ENCODE data around the gene NELL1.

The NELL1 gene

GRCh38 chr11:20739577-20739976 is 70.2 kb downstream of the NELL1 start:
- no peak overlapping the region for H3K27ac ChIP-seq (ENCODE audit: low read depth, low read length)
- H3K27me3 ChIP-seq (ENCODE audit: control insufficient read depth, insufficient read depth, low read length), result no peaks in the 10 kb centered on the region
- H3K9ac ChIP-seq (ENCODE audit: low read length), result no peak overlapping the region
- H3K4me3 ChIP-seq (ENCODE audit: low read length), result no peak overlapping the region
- H3K36me3 ChIP-seq (ENCODE audit: control insufficient read depth, insufficient read depth, low read length), result no peaks in the 10 kb centered on the region
- H3K4me1 ChIP-seq (ENCODE audit: control insufficient read depth, insufficient read depth, low read length), result no peaks in the 10 kb centered on the region

DNA sequence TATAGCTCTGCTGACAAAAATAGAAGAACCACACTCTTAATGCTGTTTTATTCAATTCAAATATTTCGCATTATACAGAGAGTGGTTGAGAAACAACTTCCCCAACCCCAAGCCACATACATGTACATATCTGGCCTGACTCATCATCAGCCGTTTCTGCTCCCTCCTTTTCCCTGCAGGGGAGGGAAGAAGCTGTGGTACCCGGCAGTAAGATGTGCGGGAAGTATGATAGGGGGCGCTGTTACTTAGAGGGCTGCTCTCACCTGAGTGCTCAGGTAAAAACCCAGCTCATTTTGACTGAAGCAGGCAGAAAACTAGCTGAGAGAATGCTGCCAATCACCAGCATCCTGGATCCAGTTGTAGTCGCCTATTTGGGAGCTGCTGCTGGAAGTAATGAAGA is 85.5 kb downstream of the NELL1 start:
- Histone ChIP-seq H3K27me3 (ENCODE audit: control insufficient read depth, insufficient read depth, low read length) (no peaks in the 10 kb centered on the region), H3K36me3 (ENCODE audit: control insufficient read depth, insufficient read depth, low read length) (no peaks in the 10 kb centered on the region), H3K4me1 (ENCODE audit: control insufficient read depth, insufficient read depth, low read length) (no peaks in the 10 kb centered on the region), H3K4me3 (ENCODE audit: low read length) (no peak overlapping the region), H3K9ac (ENCODE audit: low read length) (no peak overlapping the region), H3K27ac (ENCODE audit: low read depth, low read length) (no peak overlapping the region)

GRCh38 chr11:20759541-20759940 is 90.2 kb downstream of the NELL1 start:
- Histone ChIP-seq H3K4me3 (ENCODE audit: low read length) (no peak overlapping the region), H3K4me1 (ENCODE audit: control insufficient read depth, insufficient read depth, low read length) (no peaks in the 10 kb centered on the region), H3K27ac (ENCODE audit: low read depth, low read length) (no peak overlapping the region), H3K9ac (ENCODE audit: low read length) (no peak overlapping the region), H3K36me3 (ENCODE audit: control insufficient read depth, insufficient read depth, low read length) (no peaks in the 10 kb centered on the region), H3K27me3 (ENCODE audit: control insufficient read depth, insufficient read depth, low read length) (no peaks in the 10 kb centered on the region)

- H3K36me3 ChIP-seq (ENCODE audit: control insufficient read depth, insufficient read depth, low read length), result no peaks in the 10 kb centered on the region
- no peak overlapping the region for H3K27ac ChIP-seq (ENCODE audit: low read depth, low read length)
- no peak overlapping the region for H3K9ac ChIP-seq (ENCODE audit: low read length)
- no peaks in the 10 kb centered on the region for H3K27me3 ChIP-seq (ENCODE audit: control insufficient read depth, insufficient read depth, low read length)
- H3K4me3 ChIP-seq (ENCODE audit: low read length), result no peak overlapping the region
- H3K4me1 ChIP-seq (ENCODE audit: control insufficient read depth, insufficient read depth, low read length), result no peaks in the 10 kb centered on the region
Measured at GRCh38 chr11:20760811-20761210, 91.4 kb downstream of the NELL1 start.

DNA sequence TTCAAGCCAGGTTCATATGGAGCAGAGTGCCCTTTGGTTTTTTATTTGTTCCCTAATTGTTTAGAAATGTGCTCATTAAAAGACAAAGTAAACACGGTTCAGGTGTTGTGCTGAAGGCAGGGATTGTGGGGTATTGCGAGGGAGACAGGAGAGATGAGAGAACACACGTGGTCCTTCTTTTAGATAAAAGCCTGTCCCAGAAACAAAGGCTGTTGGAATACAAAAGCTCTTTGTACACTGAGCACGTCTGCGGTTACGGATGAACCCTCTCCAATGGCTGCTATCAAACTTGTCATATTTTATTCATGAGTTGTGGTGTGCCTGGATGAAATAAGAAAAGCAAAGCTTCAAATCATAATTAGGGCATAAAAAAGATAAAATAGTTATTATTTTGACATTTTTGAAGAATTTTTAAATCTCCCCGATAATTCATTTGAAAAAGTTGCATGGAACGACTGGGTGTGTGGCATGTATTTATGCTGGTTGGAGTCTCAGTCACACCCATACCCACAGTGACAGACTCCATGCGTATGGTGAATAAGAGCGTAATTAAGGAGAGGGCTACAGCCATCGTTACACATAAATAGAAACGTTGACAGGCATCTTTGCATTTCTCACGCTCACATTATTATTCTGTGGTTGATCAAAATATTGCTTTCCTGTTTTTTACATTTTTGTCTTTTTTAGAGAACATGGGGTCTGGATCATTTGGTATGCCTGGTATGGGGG is 92.9 kb downstream of the NELL1 start:
- H3K9ac ChIP-seq (ENCODE audit: low read length), result no peak overlapping the region
- H3K4me3 ChIP-seq (ENCODE audit: low read length), result no peak overlapping the region
- no peak overlapping the region for H3K27ac ChIP-seq (ENCODE audit: low read depth, low read length)
- no peaks in the 10 kb centered on the region for H3K27me3 ChIP-seq (ENCODE audit: control insufficient read depth, insufficient read depth, low read length)
- H3K4me1 ChIP-seq (ENCODE audit: control insufficient read depth, insufficient read depth, low read length), result no peaks in the 10 kb centered on the region
- no peaks in the 10 kb centered on the region for H3K36me3 ChIP-seq (ENCODE audit: control insufficient read depth, insufficient read depth, low read length)

DNA sequence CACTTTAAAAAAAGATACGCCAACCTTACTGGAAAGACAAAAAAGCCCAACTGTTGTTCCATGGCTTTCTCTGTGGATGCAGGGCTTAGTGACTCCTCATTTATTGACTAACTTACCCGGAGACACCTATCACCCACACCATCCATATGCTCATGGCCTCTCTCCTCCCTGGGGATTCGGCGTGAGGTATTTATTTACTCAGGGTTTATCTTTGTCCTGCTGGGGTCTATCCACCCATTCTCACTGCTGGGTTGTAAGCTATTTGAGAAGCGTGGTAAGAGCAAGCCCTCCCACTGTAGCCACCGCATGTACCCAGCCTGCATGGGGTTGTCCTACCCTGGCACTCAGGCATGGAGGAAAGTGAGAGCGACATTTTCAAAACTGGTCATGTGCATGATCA is 93.6 kb downstream of the NELL1 start:
- no peaks in the 10 kb centered on the region for H3K36me3 ChIP-seq (ENCODE audit: control insufficient read depth, insufficient read depth, low read length)
- no peaks in the 10 kb centered on the region for H3K27me3 ChIP-seq (ENCODE audit: control insufficient read depth, insufficient read depth, low read length)
- H3K27ac ChIP-seq (ENCODE audit: low read depth, low read length), result no peak overlapping the region
- H3K4me3 ChIP-seq (ENCODE audit: low read length), result no peak overlapping the region
- no peaks in the 10 kb centered on the region for H3K4me1 ChIP-seq (ENCODE audit: control insufficient read depth, insufficient read depth, low read length)
- no peak overlapping the region for H3K9ac ChIP-seq (ENCODE audit: low read length)

DNA sequence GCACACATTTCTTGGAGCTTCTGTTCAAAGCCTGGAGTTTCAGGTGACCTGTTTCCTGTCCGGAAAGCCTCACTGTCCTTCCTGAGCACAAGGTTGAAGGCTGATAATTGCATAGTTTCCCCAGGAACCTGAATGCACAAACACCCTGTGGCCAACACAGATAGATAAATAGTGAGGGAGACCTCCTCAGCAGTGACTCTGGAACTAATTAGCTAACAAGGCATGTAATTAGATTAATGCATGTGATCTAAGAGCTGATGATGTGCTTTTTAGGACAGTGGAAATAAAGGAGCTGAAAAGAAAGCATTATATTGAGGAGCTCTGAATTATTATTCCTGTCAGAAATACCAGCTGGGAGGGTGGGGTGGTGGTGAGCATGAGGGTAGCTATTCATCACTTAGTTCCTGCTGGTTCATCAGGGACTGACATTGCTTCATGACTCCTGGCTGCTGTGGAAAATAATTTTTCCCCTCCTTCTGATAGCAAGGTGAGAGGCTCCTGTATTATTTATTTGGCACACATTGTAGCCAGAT is 101.1 kb downstream of the NELL1 start:
- no peak overlapping the region for H3K9ac ChIP-seq (ENCODE audit: low read length)
- no peak overlapping the region for H3K4me3 ChIP-seq (ENCODE audit: low read length)
- H3K27ac ChIP-seq (ENCODE audit: low read depth, low read length), result no peak overlapping the region
- no peaks in the 10 kb centered on the region for H3K36me3 ChIP-seq (ENCODE audit: control insufficient read depth, insufficient read depth, low read length)
- H3K4me1 ChIP-seq (ENCODE audit: control insufficient read depth, insufficient read depth, low read length), result no peaks in the 10 kb centered on the region
- H3K27me3 ChIP-seq (ENCODE audit: control insufficient read depth, insufficient read depth, low read length), result no peaks in the 10 kb centered on the region

DNA sequence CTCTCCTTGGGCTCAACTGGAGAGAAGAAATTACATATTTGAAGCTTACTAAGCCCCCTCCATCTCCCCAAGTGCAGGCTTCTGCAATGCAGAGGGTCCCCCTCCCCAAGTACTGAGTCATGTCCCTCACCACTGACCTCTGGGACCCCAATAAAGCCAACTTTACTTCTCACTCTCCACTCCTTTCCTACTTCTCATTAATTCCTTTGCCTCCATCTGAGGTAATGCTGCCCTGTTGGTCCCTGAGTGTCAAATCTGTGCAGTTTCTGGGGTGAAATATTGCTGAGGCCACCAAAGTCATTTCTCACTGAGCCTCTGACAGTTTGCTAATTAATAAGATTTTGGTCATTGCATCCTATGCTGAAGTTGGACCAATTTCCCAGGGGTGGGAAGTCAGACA is 101.6 kb downstream of the NELL1 start:
- Histone ChIP-seq H3K27me3 (ENCODE audit: control insufficient read depth, insufficient read depth, low read length) (no peaks in the 10 kb centered on the region), H3K4me3 (ENCODE audit: low read length) (no peak overlapping the region), H3K9ac (ENCODE audit: low read length) (no peak overlapping the region), H3K4me1 (ENCODE audit: control insufficient read depth, insufficient read depth, low read length) (no peaks in the 10 kb centered on the region), H3K27ac (ENCODE audit: low read depth, low read length) (no peak overlapping the region), H3K36me3 (ENCODE audit: control insufficient read depth, insufficient read depth, low read length) (no peaks in the 10 kb centered on the region)

- no peaks in the 10 kb centered on the region for H3K4me1 ChIP-seq (ENCODE audit: control insufficient read depth, insufficient read depth, low read length)
Measured at GRCh38 chr11:20771681-20772080, 102.3 kb downstream of the NELL1 start.

GRCh38 chr11:20775331-20775730 is 105.9 kb downstream of the NELL1 start:
- no peak overlapping the region for H3K27ac ChIP-seq (ENCODE audit: low read depth, low read length)
- no peaks in the 10 kb centered on the region for H3K27me3 ChIP-seq (ENCODE audit: control insufficient read depth, insufficient read depth, low read length)
- no peaks in the 10 kb centered on the region for H3K4me1 ChIP-seq (ENCODE audit: control insufficient read depth, insufficient read depth, low read length)
- no peaks in the 10 kb centered on the region for H3K36me3 ChIP-seq (ENCODE audit: control insufficient read depth, insufficient read depth, low read length)
- no peak overlapping the region for H3K4me3 ChIP-seq (ENCODE audit: low read length)
- H3K9ac ChIP-seq (ENCODE audit: low read length), result no peak overlapping the region

More at GRCh38 chr11:20771681-20772080, 102.3 kb downstream of the NELL1 start:
- no peak overlapping the region for H3K9ac ChIP-seq (ENCODE audit: low read length)
- H3K4me3 ChIP-seq (ENCODE audit: low read length), result no peak overlapping the region
- no peaks in the 10 kb centered on the region for H3K36me3 ChIP-seq (ENCODE audit: control insufficient read depth, insufficient read depth, low read length)
- no peaks in the 10 kb centered on the region for H3K27me3 ChIP-seq (ENCODE audit: control insufficient read depth, insufficient read depth, low read length)
- no peak overlapping the region for H3K27ac ChIP-seq (ENCODE audit: low read depth, low read length)

GRCh38 chr11:20782775-20783174 is 113.4 kb downstream of the NELL1 start:
- Histone ChIP-seq H3K36me3 (ENCODE audit: control insufficient read depth, insufficient read depth, low read length) (no peaks in the 10 kb centered on the region), H3K27me3 (ENCODE audit: control insufficient read depth, insufficient read depth, low read length) (no peaks in the 10 kb centered on the region), H3K9ac (ENCODE audit: low read length) (no peak overlapping the region), H3K4me1 (ENCODE audit: control insufficient read depth, insufficient read depth, low read length) (no peaks in the 10 kb centered on the region), H3K27ac (ENCODE audit: low read depth, low read length) (no peak overlapping the region), H3K4me3 (ENCODE audit: low read length) (no peak overlapping the region)

DNA sequence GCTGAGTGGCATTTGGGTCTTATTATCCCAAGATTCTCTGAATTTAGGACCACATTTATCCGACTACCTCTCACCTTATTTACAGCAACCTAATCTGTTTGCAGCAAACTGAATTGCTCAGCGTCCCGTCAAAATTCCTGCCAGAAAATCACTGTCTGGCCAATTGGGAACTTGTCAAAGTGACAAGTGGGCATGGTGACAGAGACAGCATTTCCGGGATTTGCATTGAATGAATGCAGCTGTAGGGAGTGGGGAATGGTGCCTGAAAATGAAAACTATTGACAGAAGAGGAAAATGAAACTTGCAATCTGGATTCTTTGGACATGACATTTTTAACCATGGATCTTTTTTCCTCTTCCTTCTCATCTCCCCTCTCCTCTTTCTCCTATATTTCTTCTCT is 113.8 kb downstream of the NELL1 start:
- Histone ChIP-seq H3K4me3 (ENCODE audit: low read length) (no peak overlapping the region), H3K9ac (ENCODE audit: low read length) (no peak overlapping the region), H3K27me3 (ENCODE audit: control insufficient read depth, insufficient read depth, low read length) (no peaks in the 10 kb centered on the region), H3K36me3 (ENCODE audit: control insufficient read depth, insufficient read depth, low read length) (no peaks in the 10 kb centered on the region), H3K4me1 (ENCODE audit: control insufficient read depth, insufficient read depth, low read length) (no peaks in the 10 kb centered on the region), H3K27ac (ENCODE audit: low read depth, low read length) (no peak overlapping the region)

- Histone ChIP-seq H3K4me3 (ENCODE audit: low read length) (no peak overlapping the region), H3K4me1 (ENCODE audit: control insufficient read depth, insufficient read depth, low read length) (no peaks in the 10 kb centered on the region), H3K27me3 (ENCODE audit: control insufficient read depth, insufficient read depth, low read length) (no peaks in the 10 kb centered on the region), H3K27ac (ENCODE audit: low read depth, low read length) (no peak overlapping the region), H3K9ac (ENCODE audit: low read length) (no peak overlapping the region), H3K36me3 (ENCODE audit: control insufficient read depth, insufficient read depth, low read length) (no peaks in the 10 kb centered on the region)
Measured at GRCh38 chr11:20790622-20791021, 121.2 kb downstream of the NELL1 start.
